HG03066 (cell line): ENCODE data around the gene SLC20A1.
"Not testable (repeated sequence)": the region's sequence is repeated elsewhere in the genome, so short reads cannot be mapped to it uniquely, and the experiment has no call there.

Experiments
- ATAC-seq: cut with Tn5 transposase; IDR thresholded peaks from one replicate; pipeline ENCODE4 v1.9.1; 2021; ENCODE audit warnings: low read depth; ENCODE audit not compliant: unreplicated experiment

SLC20A1 gene

GRCh38 chr2:112644933-112645309 is 818 bp upstream of the SLC20A1 start:
- no peak for ATAC-seq

GRCh38 chr2:112646102-112646719 is 472 bp downstream of the SLC20A1 start:
- peak; percentile 22 for ATAC-seq

- no peak for ATAC-seq
These were observed 1.3 kb downstream of the SLC20A1 start for GRCh38 chr2:112646791-112647689.

GRCh38 chr2:112648081-112648480 is 2.3 kb downstream of the SLC20A1 start:
- ATAC-seq, result no peak

- no peak for ATAC-seq
These were observed 10.9 kb downstream of the SLC20A1 start for GRCh38 chr2:112656679-112657078.

- no peak for ATAC-seq
These were observed 12.6 kb downstream of the SLC20A1 start for GRCh38 chr2:112658301-112658700.

- ATAC-seq, result no peak
These were observed 13.3 kb downstream of the SLC20A1 start for GRCh38 chr2:112658839-112659667.

- no peak for ATAC-seq
These were observed 14.4 kb downstream of the SLC20A1 start for GRCh38 chr2:112660138-112660537.

GRCh38 chr2:112661656-112662305 is 16.0 kb downstream of the SLC20A1 start:
- ATAC-seq, result no peak

GRCh38 chr2:112662704-112663103 is 17.0 kb downstream of the SLC20A1 start:
- no peak for ATAC-seq

- ATAC-seq, result no peak
These were observed 18.9 kb downstream of the SLC20A1 start for GRCh38 chr2:112664689-112665088.

GRCh38 chr2:112665113-112665780 is 19.5 kb downstream of the SLC20A1 start:
- no peak for ATAC-seq

- no peak for ATAC-seq
These were observed 21.0 kb downstream of the SLC20A1 start for GRCh38 chr2:112666761-112667122.

- not testable (repeated sequence) for ATAC-seq
These were observed 21.8 kb downstream of the SLC20A1 start for GRCh38 chr2:112667540-112667939.

GRCh38 chr2:112669667-112670066 is 23.9 kb downstream of the SLC20A1 start:
- ATAC-seq, result no peak

GRCh38 chr2:112670252-112671022 is 24.7 kb downstream of the SLC20A1 start:
- no peak for ATAC-seq

GRCh38 chr2:112671801-112672200 is 26.1 kb downstream of the SLC20A1 start:
- no peak for ATAC-seq

- no peak for ATAC-seq
These were observed 27.3 kb downstream of the SLC20A1 start for GRCh38 chr2:112673008-112673407.

- no peak for ATAC-seq
These were observed 28.5 kb downstream of the SLC20A1 start for GRCh38 chr2:112674229-112674628.
